ENCODE results near the gene FLT1. TPM values are rescaled to one million over a fixed set of nuclear protein-coding genes. Genes with fewer than 3 reads are reported as not detected.

FLT1 gene
- total RNA-seq, 3 donors from 2014 or later, result 14.7 to 29.0 (median 18.8) TPM

- Mint-ChIP-seq H3K4me1 (ENCODE audit: low read depth) (peaks cover 2% of the 10 kb centered on the region), H3K9me3 (no peaks in the 10 kb centered on the region), H3K4me3 (no peak overlapping the region), H3K27me3 (ENCODE audit: low read depth) (no peaks in the 10 kb centered on the region), H3K36me3 (ENCODE audit: insufficient read depth) (peaks cover 2% of the 10 kb centered on the region)
- ATAC-seq (no peak), DNase-seq (no peak)
Measured at GRCh38 chr13:28401303-28402056, 93.4 kb downstream of the FLT1 start.

- no peaks in the 10 kb centered on the region for H3K36me3 Mint-ChIP-seq (ENCODE audit: insufficient read depth)
- no peaks in the 10 kb centered on the region for H3K4me1 Mint-ChIP-seq (ENCODE audit: low read depth)
- no peaks in the 10 kb centered on the region for H3K9me3 Mint-ChIP-seq
- no peaks in the 10 kb centered on the region for H3K27me3 Mint-ChIP-seq (ENCODE audit: low read depth)
- H3K4me3 Mint-ChIP-seq, result no peak overlapping the region
- ATAC-seq (no peak), DNase-seq (no peak)
Measured at GRCh38 chr13:28396053-28396452, 98.9 kb downstream of the FLT1 start.

GRCh38 chr13:28394422-28394821, 100.5 kb downstream of the FLT1 start:
- no peak overlapping the region for H3K4me3 Mint-ChIP-seq
- ATAC-seq (no peak), DNase-seq (no peak)
- H3K9me3 Mint-ChIP-seq, result no peaks in the 10 kb centered on the region
- H3K27me3 Mint-ChIP-seq (ENCODE audit: low read depth), result peaks cover 5% of the 10 kb centered on the region
- no peaks in the 10 kb centered on the region for H3K36me3 Mint-ChIP-seq (ENCODE audit: insufficient read depth)
- no peaks in the 10 kb centered on the region for H3K4me1 Mint-ChIP-seq (ENCODE audit: low read depth)

GRCh38 chr13:28392896-28393505, 101.9 kb downstream of the FLT1 start:
- ATAC-seq, result no peak
- H3K4me1 Mint-ChIP-seq (ENCODE audit: low read depth), result no peaks in the 10 kb centered on the region
- no peaks in the 10 kb centered on the region for H3K9me3 Mint-ChIP-seq
- H3K4me3 Mint-ChIP-seq, result no peak overlapping the region
- no peaks in the 10 kb centered on the region for H3K36me3 Mint-ChIP-seq (ENCODE audit: insufficient read depth)
- DNase-seq, result no peak
- peaks cover 5% of the 10 kb centered on the region for H3K27me3 Mint-ChIP-seq (ENCODE audit: low read depth)

- Mint-ChIP-seq H3K4me3 (no peak overlapping the region), H3K27me3 (ENCODE audit: low read depth) (peaks cover 8% of the 10 kb centered on the region), H3K36me3 (ENCODE audit: insufficient read depth) (no peaks in the 10 kb centered on the region), H3K9me3 (no peaks in the 10 kb centered on the region), H3K4me1 (ENCODE audit: low read depth) (no peaks in the 10 kb centered on the region)
- no peak for ATAC-seq
- no peak for DNase-seq
Measured at GRCh38 chr13:28392428-28392827, 102.5 kb downstream of the FLT1 start.

DNA sequence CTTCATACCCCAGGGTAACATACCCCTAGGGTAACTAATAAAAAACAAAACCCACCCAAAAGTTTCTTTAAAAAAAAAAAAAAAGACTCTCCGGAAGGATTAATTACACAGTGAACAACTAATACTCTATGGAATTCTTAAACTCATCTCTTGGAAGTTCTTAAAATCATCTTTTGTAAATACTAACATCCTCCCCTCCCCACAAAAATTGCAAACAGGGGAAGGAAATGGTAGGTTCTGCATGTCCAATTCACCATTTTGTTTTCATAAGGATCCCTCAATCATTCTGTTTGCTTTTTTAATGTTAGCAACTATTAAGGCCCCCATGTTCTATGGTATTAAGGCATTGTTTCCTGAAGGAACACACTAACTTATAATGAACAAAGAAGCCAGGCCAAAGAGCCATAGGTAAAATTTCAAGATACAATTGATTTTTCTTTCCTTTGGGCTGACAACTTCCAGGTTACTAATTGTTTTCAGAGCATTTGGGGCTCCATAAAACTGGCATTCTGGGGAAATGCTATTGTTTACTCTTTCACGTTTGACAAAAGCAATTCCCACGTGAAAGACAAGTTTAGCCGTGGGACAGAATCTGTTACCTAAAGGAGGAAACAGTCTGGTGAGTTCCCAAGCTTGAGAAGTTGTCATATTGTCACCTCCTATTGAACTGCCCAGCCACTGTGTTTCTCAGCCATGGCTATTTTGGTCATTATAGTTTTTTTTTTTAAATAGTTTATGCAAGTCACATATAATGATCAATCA, 107.0 kb downstream of the FLT1 start:
- ATAC-seq, result no peak

DNA sequence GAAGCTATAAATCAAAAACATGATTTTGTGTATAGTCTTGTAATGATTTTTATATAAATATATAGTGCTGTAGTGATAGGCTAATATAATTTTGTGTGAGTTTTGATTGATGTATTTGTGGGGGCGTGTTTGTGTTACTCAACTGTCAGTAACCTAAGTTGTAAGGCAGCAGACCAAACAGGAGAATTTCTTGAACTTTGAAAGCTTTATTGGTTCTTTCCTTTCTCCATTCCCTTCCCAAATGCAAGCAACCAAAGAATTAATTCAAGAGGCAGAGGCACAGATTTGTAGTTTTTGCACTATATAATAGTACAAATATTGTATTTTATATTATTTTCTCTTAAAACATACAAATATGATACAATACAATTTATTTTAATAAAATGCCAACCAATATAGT, 109.6 kb downstream of the FLT1 start:
- Mint-ChIP-seq H3K36me3 (ENCODE audit: insufficient read depth) (no peaks in the 10 kb centered on the region), H3K4me3 (no peak overlapping the region), H3K4me1 (ENCODE audit: low read depth) (no peaks in the 10 kb centered on the region), H3K27me3 (ENCODE audit: low read depth) (peaks cover 9% of the 10 kb centered on the region), H3K9me3 (no peaks in the 10 kb centered on the region)
- no peak for ATAC-seq
- no peak for DNase-seq

More for the DNA sequence above, 107.0 kb downstream of the FLT1 start:
- Mint-ChIP-seq H3K9me3 (no peaks in the 10 kb centered on the region), H3K27me3 (ENCODE audit: low read depth) (peaks cover 9% of the 10 kb centered on the region), H3K4me3 (no peak overlapping the region), H3K4me1 (ENCODE audit: low read depth) (no peaks in the 10 kb centered on the region), H3K36me3 (ENCODE audit: insufficient read depth) (no peaks in the 10 kb centered on the region)
- no peak for DNase-seq

- Mint-ChIP-seq H3K4me3 (no peak overlapping the region), H3K4me1 (ENCODE audit: low read depth) (no peaks in the 10 kb centered on the region), H3K36me3 (ENCODE audit: insufficient read depth) (no peaks in the 10 kb centered on the region), H3K9me3 (no peaks in the 10 kb centered on the region), H3K27me3 (ENCODE audit: low read depth) (peaks cover 6% of the 10 kb centered on the region)
- ATAC-seq (no peak), DNase-seq (no peak)
Measured at GRCh38 chr13:28384789-28385188, 110.1 kb downstream of the FLT1 start.

GRCh38 chr13:28380319-28380718, 114.6 kb downstream of the FLT1 start:
- H3K27me3 Mint-ChIP-seq (ENCODE audit: low read depth), result no peaks in the 10 kb centered on the region
- H3K9me3 Mint-ChIP-seq, result no peaks in the 10 kb centered on the region
- DNase-seq (no peak), ATAC-seq (no peak)
- H3K36me3 Mint-ChIP-seq (ENCODE audit: insufficient read depth), result no peaks in the 10 kb centered on the region
- H3K4me1 Mint-ChIP-seq (ENCODE audit: low read depth), result no peaks in the 10 kb centered on the region
- no peak overlapping the region for H3K4me3 Mint-ChIP-seq

DNA sequence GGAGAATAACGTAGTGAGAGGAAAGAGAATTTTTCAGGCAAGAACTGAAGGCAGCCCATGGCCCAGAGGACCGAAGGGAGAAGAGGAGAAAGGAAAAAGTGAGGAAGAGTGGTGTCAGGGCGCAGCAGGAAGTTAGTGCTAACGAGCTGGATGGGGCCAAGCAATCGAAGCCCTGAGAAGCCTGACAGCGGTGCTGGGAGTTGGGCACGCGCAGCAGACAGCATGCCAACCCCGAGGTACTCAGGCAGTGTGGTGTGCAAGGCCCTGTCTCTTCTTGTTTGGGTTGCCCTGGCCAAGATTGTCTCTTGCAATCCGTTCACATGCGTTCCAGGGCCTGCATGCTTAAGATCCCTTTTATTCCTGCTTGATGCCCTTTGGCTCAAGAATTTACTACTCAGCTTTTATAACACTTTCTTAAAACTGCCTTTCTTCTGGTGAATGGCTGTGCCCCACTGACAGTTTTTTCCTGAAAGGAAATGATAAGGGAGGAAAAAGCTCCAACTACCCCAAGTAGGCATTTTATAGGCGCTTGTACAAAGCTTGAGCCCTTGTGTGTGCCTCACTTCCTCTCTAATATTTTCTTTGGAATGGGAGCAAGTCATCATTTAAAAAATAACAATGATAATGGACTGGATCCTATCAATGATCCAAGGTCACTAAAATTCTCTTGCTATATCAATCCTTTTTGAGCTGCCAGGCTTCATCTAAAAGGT, 115.4 kb downstream of the FLT1 start:
- Mint-ChIP-seq H3K4me1 (ENCODE audit: low read depth) (no peaks in the 10 kb centered on the region), H3K4me3 (no peak overlapping the region), H3K9me3 (no peaks in the 10 kb centered on the region), H3K36me3 (ENCODE audit: insufficient read depth) (no peaks in the 10 kb centered on the region), H3K27me3 (ENCODE audit: low read depth) (no peaks in the 10 kb centered on the region)
- no peak for DNase-seq
- ATAC-seq, result no peak

DNA sequence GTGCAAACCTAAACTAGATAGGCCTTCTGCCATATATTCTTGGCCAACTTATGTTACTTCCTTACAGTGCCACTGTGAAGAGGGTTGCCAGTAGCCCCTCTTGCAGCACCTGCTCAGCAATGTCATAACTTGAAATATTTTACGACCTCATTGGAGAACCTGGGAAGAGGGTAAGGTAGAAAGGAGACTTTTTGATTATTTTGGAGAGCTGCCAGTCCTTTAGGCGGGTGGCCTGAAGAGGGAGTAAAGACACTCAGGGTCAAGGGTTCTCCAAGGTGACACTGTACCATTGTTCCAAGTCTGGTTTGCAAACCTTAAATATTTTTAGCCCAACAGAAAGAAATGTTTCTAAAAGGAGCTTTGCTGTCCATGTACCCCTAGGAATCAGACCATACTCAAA, 118.3 kb downstream of the FLT1 start:
- DNase-seq (no peak), ATAC-seq (no peak)
- Mint-ChIP-seq H3K36me3 (ENCODE audit: insufficient read depth) (no peaks in the 10 kb centered on the region), H3K9me3 (no peaks in the 10 kb centered on the region), H3K27me3 (ENCODE audit: low read depth) (no peaks in the 10 kb centered on the region), H3K4me3 (no peak overlapping the region), H3K4me1 (ENCODE audit: low read depth) (no peaks in the 10 kb centered on the region)

GRCh38 chr13:28375250-28375930, 119.5 kb downstream of the FLT1 start:
- no peaks in the 10 kb centered on the region for H3K36me3 Mint-ChIP-seq (ENCODE audit: insufficient read depth)
- no peak for ATAC-seq

DNA sequence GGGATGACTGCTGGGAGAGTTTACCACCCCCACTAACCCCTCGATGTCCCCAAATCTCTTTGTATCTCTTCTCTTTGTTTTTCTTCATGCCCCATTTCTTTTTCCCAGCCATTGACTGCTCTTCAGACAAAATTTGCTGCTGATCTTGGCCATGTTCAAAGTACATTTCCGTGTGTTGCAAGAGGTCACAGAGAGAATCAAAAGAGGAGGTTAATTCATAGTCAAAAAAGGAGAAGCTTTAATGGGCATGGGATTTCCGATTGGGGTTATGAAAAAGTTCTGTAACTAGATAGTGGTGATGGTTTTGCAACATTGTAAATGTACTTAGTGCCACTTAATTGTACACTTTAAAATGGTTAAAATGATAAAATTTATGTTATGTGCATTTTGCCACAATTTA, 121.1 kb downstream of the FLT1 start:
- Mint-ChIP-seq H3K27me3 (ENCODE audit: low read depth) (no peaks in the 10 kb centered on the region), H3K9me3 (no peaks in the 10 kb centered on the region), H3K36me3 (ENCODE audit: insufficient read depth) (no peaks in the 10 kb centered on the region), H3K4me1 (ENCODE audit: low read depth) (no peaks in the 10 kb centered on the region), H3K4me3 (no peak overlapping the region)
- DNase-seq, result no peak
- no peak for ATAC-seq

More at GRCh38 chr13:28375250-28375930, 119.5 kb downstream of the FLT1 start:
- Mint-ChIP-seq H3K27me3 (ENCODE audit: low read depth) (no peaks in the 10 kb centered on the region), H3K9me3 (no peaks in the 10 kb centered on the region), H3K4me1 (ENCODE audit: low read depth) (no peaks in the 10 kb centered on the region), H3K4me3 (no peak overlapping the region)
- DNase-seq, result no peak

GRCh38 chr13:28370448-28370847, 124.5 kb downstream of the FLT1 start:
- Mint-ChIP-seq H3K9me3 (no peaks in the 10 kb centered on the region), H3K4me3 (no peak overlapping the region), H3K4me1 (ENCODE audit: low read depth) (no peaks in the 10 kb centered on the region), H3K36me3 (ENCODE audit: insufficient read depth) (no peaks in the 10 kb centered on the region), H3K27me3 (ENCODE audit: low read depth) (no peaks in the 10 kb centered on the region)
- ATAC-seq, result no peak
- DNase-seq, result no peak
